ENCODE data around the gene ADAM15. TPM values are rescaled to one million over a fixed set of nuclear protein-coding genes. Genes with fewer than 3 reads are reported as not detected.

Gene ADAM15
- total RNA-seq, 5 donors from 2014 or later (not counting 1 experiment from before 2014, with no cell fraction given) = 17.3 to 53.0 (median 37.2) TPM

DNA sequence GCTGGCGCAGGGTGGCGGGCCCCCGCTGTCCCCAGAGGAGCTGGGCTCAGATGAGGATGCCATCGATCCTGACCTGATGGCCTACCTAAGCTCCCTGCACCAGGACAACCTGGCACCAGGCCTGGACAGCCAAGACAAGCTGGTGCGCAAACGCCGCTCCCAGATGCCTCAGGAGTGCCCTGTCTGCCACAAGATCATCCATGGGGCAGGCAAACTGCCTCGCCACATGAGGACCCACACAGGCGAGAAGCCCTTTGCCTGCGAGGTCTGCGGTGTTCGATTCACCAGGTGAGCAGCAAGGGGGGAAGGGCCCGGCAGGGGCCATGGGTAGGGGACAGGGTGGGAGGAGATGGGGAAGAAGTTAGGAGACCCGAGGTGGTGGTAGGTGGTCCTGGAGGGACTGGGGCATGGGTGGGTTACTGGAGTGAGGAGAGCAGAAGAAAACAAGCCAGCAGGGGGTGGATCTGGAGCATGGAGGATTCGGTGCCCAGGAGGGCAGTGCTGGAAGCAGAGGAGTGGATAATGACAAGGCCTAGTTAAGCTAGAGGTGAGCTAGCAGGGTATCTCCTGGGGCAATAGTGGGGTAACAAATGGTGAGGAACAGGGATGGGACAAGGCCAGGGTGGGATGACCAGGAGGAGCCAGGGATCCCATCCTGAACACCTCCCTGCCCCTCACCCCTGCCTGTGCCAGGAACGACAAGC is 35.4 kb upstream of the ADAM15 start:
- no peaks in the 10 kb centered on the region for H3K27me3 Mint-ChIP-seq
- no peaks in the 10 kb centered on the region for H3K9me3 Mint-ChIP-seq

DNA sequence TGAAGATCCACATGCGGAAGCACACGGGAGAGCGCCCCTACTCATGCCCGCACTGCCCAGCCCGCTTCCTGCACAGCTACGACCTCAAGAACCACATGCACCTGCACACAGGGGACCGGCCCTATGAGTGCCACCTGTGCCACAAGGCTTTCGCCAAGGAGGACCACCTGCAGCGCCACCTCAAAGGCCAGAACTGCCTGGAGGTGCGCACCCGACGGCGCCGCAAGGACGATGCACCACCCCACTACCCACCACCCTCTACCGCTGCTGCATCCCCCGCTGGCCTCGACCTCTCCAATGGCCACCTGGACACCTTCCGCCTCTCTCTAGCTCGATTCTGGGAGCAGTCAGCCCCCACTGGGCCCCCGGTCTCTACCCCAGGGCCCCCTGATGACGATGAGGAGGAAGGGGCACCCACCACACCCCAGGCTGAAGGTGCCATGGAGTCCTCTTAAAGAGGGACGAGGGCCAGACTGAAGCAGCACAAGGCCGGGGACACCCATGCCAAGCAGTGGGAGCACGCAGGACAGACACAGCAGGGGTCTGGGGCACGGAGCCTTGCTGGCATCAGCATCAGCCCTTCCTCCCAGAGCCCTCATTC is 34.8 kb upstream of the ADAM15 start:
- Histone ChIP-seq H3K4me1 (ENCODE audit: control insufficient read depth in 1 of 2, extremely low read depth in 1 of 2, insufficient read depth in 2 of 2, low read length in 2 of 2) (peaks cover 47 to 69% of the 10 kb centered on the region in 2 experiments), H3K4me3 (ENCODE audit: control insufficient read depth in 1 of 2, extremely low read depth in 1 of 2, low read length in 1 of 2) (peak overlapping the region in 1 of 2 donors; percentile 38), H3K9me3 (no peaks in the 10 kb centered on the region), H3K36me3 (ENCODE audit: control insufficient read depth in 2 of 2, extremely low read depth in 1 of 2, insufficient read depth in 1 of 2, low read length in 1 of 2) (peaks cover 4 to 25% of the 10 kb centered on the region in 2 donors), H3K27me3 (replicated peaks in 1 of 2; ENCODE audit: control insufficient read depth in 2 of 2, extremely low read depth in 1 of 2, insufficient read depth in 2 of 2, low read length in 1 of 2) (no peaks in the 10 kb centered on the region), H3K27ac (ENCODE audit: low read length) (peak overlapping the region; percentile 67)
- 8% methylated on average over 15 of the region's 26 CpGs for WGBS (ENCODE audit: insufficient coverage)
- Mint-ChIP-seq H3K4me3 (peak overlapping the region; percentile 50 to 89 (median 55)), H3K4me1 (peaks cover 68 to 76% (median 68%) of the 10 kb centered on the region in 3 donors), H3K27ac (peak overlapping the region; percentile 95 to 96), H3K36me3 (peaks cover 3% of the 10 kb centered on the region), H3K9me3 (no peaks in the 10 kb centered on the region), H3K27me3 (no peaks in the 10 kb centered on the region)
- ATAC-seq (replicated peaks in 1 of 4) = peak in 3 of 4 experiments; percentile 6 to 20 (median 19)
- DNase-seq = peak in 3 of 35 experiments; percentile 18 to 55 (median 29)
- ChIA-PET CTCF (interaction anchor here (0.6 to 3.5 kb wide), 15 partner anchors 8 to 457 kb away, joined by 3 to 23 read pairs (median 4); partner anchors contain the start of genes CKS1B (in 1 of the 2), FLAD1 (in 1 of the 2), PBXIP1 (in 1 of the 2) and PYGO2 (in 1 of the 2)), POLR2A (interaction anchor here (0.6 to 1.1 kb wide), 3 partner anchors 35 to 61 kb away, joined by 3 to 5 read pairs (median 3); partner anchors contain the start of gene PBXIP1 (in 1 of the 2))

More for the DNA sequence above, 35.4 kb upstream of the ADAM15 start:
- Histone ChIP-seq H3K9me3 (no peaks in the 10 kb centered on the region), H3K27ac (ENCODE audit: low read length) (peak overlapping the region; percentile 67), H3K4me1 (ENCODE audit: control insufficient read depth in 1 of 2, extremely low read depth in 1 of 2, insufficient read depth in 2 of 2, low read length in 2 of 2) (peaks cover 51 to 75% of the 10 kb centered on the region in 2 experiments), H3K4me3 (ENCODE audit: control insufficient read depth in 1 of 2, extremely low read depth in 1 of 2, low read length in 1 of 2) (no peak overlapping the region), H3K36me3 (ENCODE audit: control insufficient read depth in 2 of 2, extremely low read depth in 1 of 2, insufficient read depth in 1 of 2, low read length in 1 of 2) (peaks cover 4 to 25% of the 10 kb centered on the region in 2 donors), H3K27me3 (replicated peaks in 1 of 2; ENCODE audit: control insufficient read depth in 2 of 2, extremely low read depth in 1 of 2, insufficient read depth in 2 of 2, low read length in 1 of 2) (no peaks in the 10 kb centered on the region)
- peak overlapping the region; percentile 95 to 96 for H3K27ac Mint-ChIP-seq
- H3K36me3 Mint-ChIP-seq = peaks cover 3% of the 10 kb centered on the region
- DNase-seq = no peak
- ChIA-PET CTCF (interaction anchor here (0.6 to 3.5 kb wide), 12 partner anchors 9 to 456 kb away, joined by 3 to 23 read pairs (median 4); partner anchors contain the start of genes CKS1B (in 1 of the 2), FLAD1 (in 1 of the 2) and PBXIP1 (in 1 of the 2)), POLR2A (interaction anchor here (0.6 to 1.1 kb wide), 3 partner anchors 34 to 60 kb away, joined by 3 to 5 read pairs (median 3); partner anchors contain the start of gene PBXIP1 (in 1 of the 2))
- peak overlapping the region; percentile 50 to 89 (median 55) for H3K4me3 Mint-ChIP-seq
- peaks cover 70 to 82% (median 73%) of the 10 kb centered on the region in 3 donors for H3K4me1 Mint-ChIP-seq
- peak in 1 of 4 experiments; percentile 1 for ATAC-seq (replicated peaks in 1 of 4)
- WGBS (ENCODE audit: insufficient coverage) = 75% methylated on average over 15 of the region's 16 CpGs

DNA sequence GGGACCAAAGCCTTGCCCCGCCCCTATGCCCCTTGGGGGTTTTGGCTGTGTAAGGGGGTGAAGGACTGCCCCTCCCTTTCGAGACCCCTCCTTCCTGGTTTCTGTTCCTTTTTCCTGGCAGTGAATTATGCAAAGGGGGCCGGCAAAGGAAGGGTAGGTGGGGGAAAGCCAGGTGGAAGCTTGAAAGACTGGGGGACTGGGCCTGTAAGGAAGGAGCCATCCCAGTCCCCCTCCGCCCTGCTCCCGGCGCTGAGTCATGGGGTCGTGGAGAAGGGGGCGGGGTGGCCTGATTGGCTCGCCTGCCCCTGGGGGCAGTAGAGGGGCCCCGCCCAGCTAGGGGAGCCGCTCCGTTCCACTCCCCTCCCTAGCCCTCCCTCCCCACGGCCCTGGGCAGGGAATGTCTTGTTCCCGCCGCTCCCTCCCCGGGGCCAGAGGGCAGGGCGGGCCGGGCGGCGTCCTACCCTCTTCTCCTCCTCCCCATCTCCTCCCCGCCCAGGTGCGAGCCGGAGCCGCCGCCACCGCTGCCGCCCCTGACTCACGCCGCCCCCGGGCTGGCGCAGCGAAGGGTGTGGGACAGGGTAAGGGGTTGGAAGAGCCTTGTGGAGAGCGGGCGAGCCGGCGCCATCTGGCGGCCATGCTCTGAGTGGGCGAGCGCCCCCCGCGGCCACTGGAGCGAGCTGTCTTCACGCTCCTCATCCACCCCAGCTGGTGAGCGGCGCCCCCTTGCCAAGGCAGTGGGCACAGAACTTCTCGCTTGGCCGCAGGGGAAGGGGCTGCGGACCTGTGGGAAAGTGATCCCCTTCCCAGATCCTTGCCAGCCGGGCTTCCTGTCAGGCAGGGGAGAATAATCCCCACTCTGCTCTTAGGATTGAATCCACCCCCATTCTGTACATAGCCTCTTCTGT is 33.8 kb upstream of the ADAM15 start:
- no peaks in the 10 kb centered on the region for H3K27me3 ChIP-seq (replicated peaks in 1 of 2; ENCODE audit: control insufficient read depth in 2 of 2, extremely low read depth in 1 of 2, insufficient read depth in 2 of 2, low read length in 1 of 2)
- 0% methylated on average over 13 of the region's 49 CpGs for WGBS (ENCODE audit: insufficient coverage)
- no peaks in the 10 kb centered on the region for H3K9me3 Mint-ChIP-seq
- POLR2A ChIA-PET = interaction anchor here in 1 of 2 donors (0.6 kb wide), 2 partner anchors 61 to 117 kb away, joined by 3 to 7 read pairs; partner anchors contain the start of gene PBXIP1
- peaks cover 3% of the 10 kb centered on the region for H3K36me3 Mint-ChIP-seq
- peak overlapping the region; percentile 67 for H3K27ac ChIP-seq (ENCODE audit: low read length)
- no peaks in the 10 kb centered on the region for H3K27me3 Mint-ChIP-seq
- peak overlapping the region; percentile 33 to 38 for H3K4me3 ChIP-seq (ENCODE audit: control insufficient read depth in 1 of 2, extremely low read depth in 1 of 2, low read length in 1 of 2)
- peaks cover 63 to 72% (median 69%) of the 10 kb centered on the region in 3 donors for H3K4me1 Mint-ChIP-seq
- peaks cover 4 to 25% of the 10 kb centered on the region in 2 donors for H3K36me3 ChIP-seq (ENCODE audit: control insufficient read depth in 2 of 2, extremely low read depth in 1 of 2, insufficient read depth in 1 of 2, low read length in 1 of 2)
- peak overlapping the region; percentile 95 to 96 for H3K27ac Mint-ChIP-seq
- peaks cover 42 to 59% of the 10 kb centered on the region in 2 experiments for H3K4me1 ChIP-seq (ENCODE audit: control insufficient read depth in 1 of 2, extremely low read depth in 1 of 2, insufficient read depth in 2 of 2, low read length in 2 of 2)
- CTCF ChIA-PET = interaction anchor here (0.6 to 3.5 kb wide), 26 partner anchors 9 to 459 kb away, joined by 3 to 23 read pairs (median 4); partner anchors contain the start of genes PMVK (in 2 of the 2), PYGO2 (in 2 of the 2), CKS1B (in 1 of the 2) and FLAD1 (in 1 of the 2)
- peak overlapping the region; percentile 55 to 89 (median 55) for H3K4me3 Mint-ChIP-seq
- DNase-seq (peak; percentile 72 to 95 (median 84)), ATAC-seq (replicated peaks in 1 of 4) (peak; percentile 84 to 93 (median 89))
- H3K9me3 ChIP-seq = no peaks in the 10 kb centered on the region

DNA sequence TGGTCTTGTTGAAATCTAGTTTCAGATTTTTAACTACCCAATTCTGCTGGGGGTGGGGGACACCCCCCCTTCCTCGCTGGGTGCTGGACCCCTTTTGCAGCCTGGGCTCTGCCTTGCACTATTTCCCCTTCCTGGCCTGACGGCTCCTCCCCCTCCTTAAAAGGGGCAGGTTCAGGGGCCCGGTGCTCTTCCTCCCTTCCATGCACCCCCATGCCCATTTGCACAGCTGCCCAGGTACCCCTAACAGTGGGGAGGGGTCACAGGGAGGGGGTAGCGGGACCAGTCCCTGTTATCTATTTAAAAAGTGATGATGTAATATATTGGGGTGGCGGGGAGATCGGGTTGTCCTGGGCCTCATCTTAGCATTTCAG is 33.2 kb upstream of the ADAM15 start:
- H3K27ac ChIP-seq (ENCODE audit: low read length) = peak overlapping the region; percentile 50
- CTCF ChIA-PET = interaction anchor here (0.6 to 3.5 kb wide), 18 partner anchors 11 to 458 kb away, joined by 3 to 23 read pairs (median 4); partner anchors contain the start of genes PMVK (in 2 of the 2), CKS1B (in 1 of the 2), FLAD1 (in 1 of the 2) and LENEP (in 1 of the 2)
- peaks cover 58 to 70% (median 67%) of the 10 kb centered on the region in 3 donors for H3K4me1 Mint-ChIP-seq
- H3K9me3 Mint-ChIP-seq = no peaks in the 10 kb centered on the region
- H3K27me3 Mint-ChIP-seq = no peaks in the 10 kb centered on the region
- no peaks in the 10 kb centered on the region for H3K27me3 ChIP-seq (replicated peaks in 1 of 2; ENCODE audit: control insufficient read depth in 2 of 2, extremely low read depth in 1 of 2, insufficient read depth in 2 of 2, low read length in 1 of 2)
- peaks cover 3% of the 10 kb centered on the region for H3K36me3 Mint-ChIP-seq
- H3K4me3 ChIP-seq (ENCODE audit: control insufficient read depth in 1 of 2, extremely low read depth in 1 of 2, low read length in 1 of 2) = peak overlapping the region in 1 of 2 donors; percentile 15
- no peak for DNase-seq
- WGBS (ENCODE audit: insufficient coverage) = no CpG with 5 or more reads among the region's 6 CpGs
- H3K4me3 Mint-ChIP-seq = peak overlapping the region in 2 of 3 donors; percentile 55 to 89
- peak overlapping the region; percentile 81 to 82 for H3K27ac Mint-ChIP-seq
- peak in 2 of 4 experiments; percentile 2 to 3 for ATAC-seq (replicated peaks in 1 of 4)
- H3K36me3 ChIP-seq (ENCODE audit: control insufficient read depth in 2 of 2, extremely low read depth in 1 of 2, insufficient read depth in 1 of 2, low read length in 1 of 2) = peaks cover 4 to 25% of the 10 kb centered on the region in 2 donors
- H3K9me3 ChIP-seq = no peaks in the 10 kb centered on the region
- H3K4me1 ChIP-seq (ENCODE audit: control insufficient read depth in 1 of 2, extremely low read depth in 1 of 2, insufficient read depth in 2 of 2, low read length in 2 of 2) = peaks cover 39 to 56% of the 10 kb centered on the region in 2 experiments
- POLR2A ChIA-PET = interaction anchor here in 1 of 2 donors (0.6 kb wide), 1 partner anchor 118 kb away, joined by 7 read pairs; no protein-coding TSS in a partner anchor

DNA sequence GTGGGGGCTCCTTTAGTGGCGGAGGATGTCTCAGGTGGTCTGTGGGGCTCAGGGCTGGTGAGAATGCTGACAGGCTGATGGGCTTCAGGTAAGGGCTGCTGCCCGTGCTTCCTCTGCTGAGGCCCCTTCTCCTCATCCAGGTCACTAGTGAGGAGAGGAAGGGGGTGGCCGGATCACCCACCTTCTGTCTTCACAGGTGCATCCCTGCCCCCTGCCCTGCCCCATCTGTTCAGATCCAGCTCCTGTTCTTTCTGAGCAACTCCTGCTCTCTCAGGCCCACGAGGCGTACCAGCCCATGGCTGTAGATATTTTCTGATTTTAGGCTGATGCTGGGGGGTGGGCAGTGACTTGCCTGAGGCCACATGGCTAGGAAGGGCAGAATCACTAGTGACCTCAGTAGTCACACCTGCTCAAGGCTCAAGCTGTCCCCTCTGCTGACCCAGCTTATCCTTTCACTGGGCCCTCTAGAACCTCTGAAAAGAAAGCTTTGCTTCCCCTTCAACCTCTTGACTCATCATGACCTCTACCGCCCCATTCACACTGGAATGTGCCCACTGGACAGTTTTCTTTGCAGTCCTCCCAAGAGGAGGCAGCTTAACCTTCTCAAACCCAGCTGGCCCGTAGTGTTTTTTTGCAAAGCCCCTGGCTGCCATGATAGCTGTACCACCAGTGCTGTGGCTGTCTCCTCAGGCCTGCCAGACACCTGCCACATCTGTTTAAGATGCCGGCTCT is 32.3 kb upstream of the ADAM15 start:
- POLR2A ChIA-PET = interaction anchor here (0.5 to 0.6 kb wide), 3 partner anchors 33 to 555 kb away, joined by 5 to 7 read pairs (median 5); no protein-coding TSS in a partner anchor
- no peak for ATAC-seq (replicated peaks in 1 of 4)
- Histone ChIP-seq H3K9me3 (no peaks in the 10 kb centered on the region), H3K27me3 (replicated peaks in 1 of 2; ENCODE audit: control insufficient read depth in 2 of 2, extremely low read depth in 1 of 2, insufficient read depth in 2 of 2, low read length in 1 of 2) (no peaks in the 10 kb centered on the region), H3K36me3 (ENCODE audit: control insufficient read depth in 2 of 2, extremely low read depth in 1 of 2, insufficient read depth in 1 of 2, low read length in 1 of 2) (peaks cover 4 to 25% of the 10 kb centered on the region in 2 donors), H3K4me1 (ENCODE audit: control insufficient read depth in 1 of 2, extremely low read depth in 1 of 2, insufficient read depth in 2 of 2, low read length in 2 of 2) (peaks cover 33 to 50% of the 10 kb centered on the region in 2 experiments), H3K4me3 (ENCODE audit: control insufficient read depth in 1 of 2, extremely low read depth in 1 of 2, low read length in 1 of 2) (no peak overlapping the region), H3K27ac (ENCODE audit: low read length) (no peak overlapping the region)
- no peak overlapping the region for H3K4me3 Mint-ChIP-seq
- H3K36me3 Mint-ChIP-seq = peaks cover 3% of the 10 kb centered on the region
- no peak for DNase-seq
- CTCF ChIA-PET = interaction anchor here (0.6 to 3.5 kb wide), 7 partner anchors 11 to 314 kb away, joined by 3 to 23 read pairs (median 10); partner anchors contain the start of genes FLAD1 (in 1 of the 2), PMVK (in 1 of the 2) and PYGO2 (in 1 of the 2)
- peaks cover 51 to 64% (median 64%) of the 10 kb centered on the region in 3 donors for H3K4me1 Mint-ChIP-seq
- WGBS (ENCODE audit: insufficient coverage) = 87% methylated on average over 3 of the region's 8 CpGs
- H3K27ac Mint-ChIP-seq = peak overlapping the region; percentile 56 to 79
- no peaks in the 10 kb centered on the region for H3K27me3 Mint-ChIP-seq
- H3K9me3 Mint-ChIP-seq = no peaks in the 10 kb centered on the region

Data from T-cell (primary cell).